Measurements from ENCODE around the gene C19orf44. TPM values are rescaled to one million over a fixed set of nuclear protein-coding genes. Genes with fewer than 3 reads are reported as not detected.
"Not testable (repeated sequence)": the region's sequence is repeated elsewhere in the genome, so short reads cannot be mapped to it uniquely, and the experiment has no call there.

The C19orf44 gene
- total RNA-seq, 1 donor from 2014 or later = 2.9 TPM

- H3K9me3 ChIP-seq (replicated peaks) = no peaks in the 10 kb centered on the region
Observed at GRCh38 chr19:16548956-16549355, 52.8 kb downstream of the C19orf44 start.

GRCh38 chr19:16551902-16552301 is 55.7 kb downstream of the C19orf44 start:
- H3K4me3 ChIP-seq; H3K4me1 ChIP-seq; H3K27ac ChIP-seq (replicated peaks); intact Hi-C loops (cut with micrococcal nuclease); H3K27me3 ChIP-seq (ENCODE audit: low read depth); H3K9me3 ChIP-seq (replicated peaks); DNase-seq: not testable (repeated sequence)
- peaks cover 62% of the 10 kb centered on the region for H3K36me3 ChIP-seq

More at GRCh38 chr19:16548956-16549355, 52.8 kb downstream of the C19orf44 start:
- Histone ChIP-seq H3K27me3 (ENCODE audit: low read depth) (no peaks in the 10 kb centered on the region), H3K27ac (replicated peaks) (no peak overlapping the region), H3K4me3 (no peak overlapping the region), H3K36me3 (peaks cover 35% of the 10 kb centered on the region), H3K4me1 (peaks cover 6% of the 10 kb centered on the region)
- DNase-seq = no peak
- no peak for TF ChIP-seq CTCF (IDR thresholded peaks at IDR 0.05; ENCODE audit: borderline replicate concordance)
- intact Hi-C loops (cut with micrococcal nuclease) = no loop called here

GRCh38 chr19:16554776-16555175 is 58.6 kb downstream of the C19orf44 start:
- no peak for TF ChIP-seq CTCF (IDR thresholded peaks at IDR 0.05; ENCODE audit: borderline replicate concordance)
- H3K27ac ChIP-seq (replicated peaks) = no peak overlapping the region
- H3K27me3 ChIP-seq (ENCODE audit: low read depth) = no peaks in the 10 kb centered on the region
- H3K4me3 ChIP-seq = no peak overlapping the region
- no peaks in the 10 kb centered on the region for H3K9me3 ChIP-seq (replicated peaks)
- peaks cover 2% of the 10 kb centered on the region for H3K4me1 ChIP-seq
- intact Hi-C loops (cut with micrococcal nuclease) = no loop called here
- no peak for DNase-seq
- peaks cover 71% of the 10 kb centered on the region for H3K36me3 ChIP-seq

- Histone ChIP-seq H3K4me3 (no peak overlapping the region), H3K9me3 (replicated peaks) (no peaks in the 10 kb centered on the region), H3K36me3 (peaks cover 74% of the 10 kb centered on the region), H3K27me3 (ENCODE audit: low read depth) (no peaks in the 10 kb centered on the region), H3K27ac (replicated peaks) (no peak overlapping the region), H3K4me1 (peaks cover 4% of the 10 kb centered on the region)
- intact Hi-C loops (cut with micrococcal nuclease) = no loop called here
- TF ChIP-seq CTCF (IDR thresholded peaks at IDR 0.05; ENCODE audit: borderline replicate concordance) = no peak
- DNase-seq = no peak
Observed at GRCh38 chr19:16559780-16560276, 63.6 kb downstream of the C19orf44 start.

GRCh38 chr19:16561382-16561781 is 65.2 kb downstream of the C19orf44 start:
- Histone ChIP-seq H3K27me3 (ENCODE audit: low read depth) (no peaks in the 10 kb centered on the region), H3K27ac (replicated peaks) (no peak overlapping the region), H3K4me1 (peaks cover 9% of the 10 kb centered on the region), H3K4me3 (no peak overlapping the region), H3K9me3 (replicated peaks) (no peaks in the 10 kb centered on the region), H3K36me3 (peaks cover 74% of the 10 kb centered on the region)
- DNase-seq = no peak
- no peak for TF ChIP-seq CTCF (IDR thresholded peaks at IDR 0.05; ENCODE audit: borderline replicate concordance)
- intact Hi-C loops (cut with micrococcal nuclease) = no loop called here

- Histone ChIP-seq H3K27me3 (ENCODE audit: low read depth) (no peaks in the 10 kb centered on the region), H3K27ac (replicated peaks) (no peak overlapping the region), H3K9me3 (replicated peaks) (no peaks in the 10 kb centered on the region), H3K36me3 (peaks cover 79% of the 10 kb centered on the region), H3K4me1 (peaks cover 10% of the 10 kb centered on the region), H3K4me3 (no peak overlapping the region)
- intact Hi-C loops (cut with micrococcal nuclease) = no loop called here
- TF ChIP-seq CTCF (IDR thresholded peaks at IDR 0.05; ENCODE audit: borderline replicate concordance) = no peak
- DNase-seq = no peak
Observed at GRCh38 chr19:16562608-16563025, 66.4 kb downstream of the C19orf44 start.
